Measurements from ENCODE around the gene NUP88.

The NUP88 gene

DNA sequence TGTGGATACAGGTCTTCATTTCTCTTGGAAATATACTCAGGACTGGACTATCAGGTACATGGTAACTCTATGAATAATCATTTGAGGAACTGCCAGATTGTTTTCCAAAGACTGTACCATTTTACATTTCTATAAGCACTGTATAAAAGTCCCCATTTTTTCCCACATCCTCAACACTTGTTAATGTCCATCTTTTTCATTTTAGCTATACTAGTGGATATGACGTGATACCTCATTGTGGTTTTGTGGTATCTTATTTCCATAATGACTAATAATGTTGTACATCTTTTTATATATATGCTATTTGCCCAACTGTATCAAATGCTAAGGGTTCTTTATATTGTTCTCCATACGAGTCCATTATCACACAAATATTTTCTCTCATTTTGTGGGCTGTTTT lies 22.9 kb downstream of the NUP88 start:
- H3K27ac ChIP-seq = no peak overlapping the region
- TF ChIP-seq, protein P1, sequence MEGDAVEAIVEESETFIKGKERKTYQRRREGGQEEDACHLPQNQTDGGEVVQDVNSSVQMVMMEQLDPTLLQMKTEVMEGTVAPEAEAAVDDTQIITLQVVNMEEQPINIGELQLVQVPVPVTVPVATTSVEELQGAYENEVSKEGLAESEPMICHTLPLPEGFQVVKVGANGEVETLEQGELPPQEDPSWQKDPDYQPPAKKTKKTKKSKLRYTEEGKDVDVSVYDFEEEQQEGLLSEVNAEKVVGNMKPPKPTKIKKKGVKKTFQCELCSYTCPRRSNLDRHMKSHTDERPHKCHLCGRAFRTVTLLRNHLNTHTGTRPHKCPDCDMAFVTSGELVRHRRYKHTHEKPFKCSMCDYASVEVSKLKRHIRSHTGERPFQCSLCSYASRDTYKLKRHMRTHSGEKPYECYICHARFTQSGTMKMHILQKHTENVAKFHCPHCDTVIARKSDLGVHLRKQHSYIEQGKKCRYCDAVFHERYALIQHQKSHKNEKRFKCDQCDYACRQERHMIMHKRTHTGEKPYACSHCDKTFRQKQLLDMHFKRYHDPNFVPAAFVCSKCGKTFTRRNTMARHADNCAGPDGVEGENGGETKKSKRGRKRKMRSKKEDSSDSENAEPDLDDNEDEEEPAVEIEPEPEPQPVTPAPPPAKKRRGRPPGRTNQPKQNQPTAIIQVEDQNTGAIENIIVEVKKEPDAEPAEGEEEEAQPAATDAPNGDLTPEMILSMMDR (IDR thresholded peaks at IDR 0.05) = no peak
- no peak for TF ChIP-seq ZFX (IDR thresholded peaks at IDR 0.05; ENCODE audit: borderline replicate concordance)

DNA sequence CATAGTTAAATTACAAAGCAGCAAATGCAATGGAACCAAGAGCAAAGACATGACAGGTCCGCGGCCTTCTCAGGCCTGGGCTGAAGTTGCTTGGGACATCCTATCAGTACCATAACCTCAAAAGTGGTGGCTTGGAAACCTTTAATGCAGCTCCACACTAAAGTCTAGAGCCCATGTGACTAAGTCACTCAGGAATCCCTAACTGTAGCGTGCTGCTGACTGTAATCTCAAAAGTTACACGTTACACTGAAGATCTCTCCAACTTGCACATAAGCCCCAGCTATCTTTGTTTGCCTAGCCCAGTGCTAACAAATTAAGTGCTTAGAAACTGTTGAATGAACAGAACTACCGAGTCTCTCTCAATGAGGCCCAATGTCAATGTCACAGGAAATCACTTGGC lies 27.8 kb downstream of the NUP88 start:
- no peak overlapping the region for H3K27ac ChIP-seq
- TF ChIP-seq, protein P1 (IDR thresholded peaks at IDR 0.05) = no peak
- no peak for TF ChIP-seq ZFX (IDR thresholded peaks at IDR 0.05; ENCODE audit: borderline replicate concordance)

DNA sequence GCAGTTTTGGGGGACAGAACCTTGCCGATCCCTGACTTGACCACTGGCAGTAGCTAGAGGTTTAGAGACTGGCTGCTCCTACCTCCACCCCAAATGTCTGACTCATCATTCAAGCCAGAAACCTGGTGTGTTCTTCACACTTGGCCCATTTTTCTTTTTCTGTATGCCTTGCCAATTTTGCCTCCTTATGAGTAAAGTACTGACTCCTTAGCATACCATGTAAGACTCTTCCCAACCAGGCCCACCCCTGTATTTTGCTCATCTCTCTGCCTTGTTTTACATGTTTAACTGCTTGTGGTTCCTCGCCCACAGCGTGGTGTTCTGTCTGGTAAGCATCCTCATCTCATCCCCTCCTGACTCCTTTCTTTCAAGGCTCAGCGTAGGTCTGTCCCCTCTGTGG lies 37.9 kb downstream of the NUP88 start:
- peak overlapping the region; percentile 32 for H3K27ac ChIP-seq
- TF ChIP-seq, protein P1 (IDR thresholded peaks at IDR 0.05) = no peak
- no peak for TF ChIP-seq ZFX (IDR thresholded peaks at IDR 0.05; ENCODE audit: borderline replicate concordance)

DNA sequence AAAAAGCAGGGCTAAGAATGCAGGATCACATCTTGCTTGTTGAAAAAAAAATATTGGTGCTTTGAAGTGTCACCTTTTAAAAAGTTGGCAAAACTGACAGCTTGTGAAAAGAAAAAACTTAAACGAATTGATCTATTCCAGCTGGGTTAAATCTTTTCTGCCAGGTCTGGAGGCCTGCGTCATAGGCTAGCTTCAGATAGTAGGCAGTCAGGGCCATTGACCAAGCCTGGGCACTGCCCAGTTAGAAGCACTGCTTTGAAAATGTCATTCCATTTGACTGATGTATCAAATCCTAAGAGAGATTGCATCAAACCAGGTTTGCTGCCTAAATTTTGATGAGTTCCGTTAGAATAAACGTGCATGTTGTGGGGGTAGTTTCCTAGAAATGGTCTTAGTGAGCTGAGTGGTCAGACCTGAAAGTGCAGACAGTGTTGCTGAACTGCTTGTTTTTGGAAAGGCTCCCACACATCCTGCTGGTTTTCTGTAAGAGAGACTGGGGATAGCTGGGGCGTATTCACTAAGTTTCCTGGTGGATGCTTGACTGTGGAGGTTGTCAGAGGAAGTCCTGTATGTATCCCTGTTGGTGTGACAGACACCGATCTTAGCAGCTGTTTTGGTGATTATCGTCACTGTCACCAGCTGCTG lies 38.8 kb downstream of the NUP88 start:
- H3K27ac ChIP-seq = peak overlapping the region; percentile 32
- TF ChIP-seq, protein P1 (IDR thresholded peaks at IDR 0.05) = no peak
- TF ChIP-seq ZFX (IDR thresholded peaks at IDR 0.05; ENCODE audit: borderline replicate concordance) = no peak

DNA sequence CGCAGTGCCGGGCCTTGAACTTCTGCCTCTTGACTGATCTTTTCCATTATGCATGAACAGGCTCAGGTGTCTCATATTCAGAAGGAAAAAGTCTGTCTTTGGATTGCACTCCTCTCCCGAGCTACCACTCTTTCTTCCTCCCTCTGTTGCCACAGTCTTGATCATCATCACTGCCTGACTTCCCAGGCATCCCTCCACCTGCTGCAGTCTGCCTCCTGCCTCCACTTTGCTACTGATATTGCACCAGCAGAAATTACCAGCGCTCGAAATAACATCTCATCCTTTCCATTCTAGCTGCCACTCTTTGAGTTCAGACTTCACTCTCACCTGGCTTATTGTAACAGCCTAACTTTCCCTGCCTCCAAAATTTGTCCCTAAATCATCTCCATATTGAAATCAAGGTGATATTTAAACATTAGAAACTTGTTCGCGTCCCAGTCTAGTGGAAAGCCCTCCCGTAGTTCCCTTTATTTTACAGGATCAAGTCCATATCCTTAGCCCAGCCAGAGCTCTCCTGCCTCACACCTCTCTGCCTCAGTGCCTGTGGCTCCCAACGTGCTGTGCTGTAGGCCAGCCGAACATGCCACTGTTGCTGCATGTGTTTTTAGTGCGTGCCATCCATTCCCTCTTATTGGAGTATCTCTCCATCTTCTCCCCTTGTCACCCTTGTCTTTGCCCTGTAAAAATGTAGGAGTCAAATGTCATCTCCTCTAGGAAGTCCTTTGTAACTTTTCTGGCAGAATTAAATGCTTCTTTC lies 39.9 kb downstream of the NUP88 start:
- TF ChIP-seq, protein P1 (IDR thresholded peaks at IDR 0.05) = no peak
- no peak for TF ChIP-seq ZFX (IDR thresholded peaks at IDR 0.05; ENCODE audit: borderline replicate concordance)
- H3K27ac ChIP-seq = peak overlapping the region; percentile 32

DNA sequence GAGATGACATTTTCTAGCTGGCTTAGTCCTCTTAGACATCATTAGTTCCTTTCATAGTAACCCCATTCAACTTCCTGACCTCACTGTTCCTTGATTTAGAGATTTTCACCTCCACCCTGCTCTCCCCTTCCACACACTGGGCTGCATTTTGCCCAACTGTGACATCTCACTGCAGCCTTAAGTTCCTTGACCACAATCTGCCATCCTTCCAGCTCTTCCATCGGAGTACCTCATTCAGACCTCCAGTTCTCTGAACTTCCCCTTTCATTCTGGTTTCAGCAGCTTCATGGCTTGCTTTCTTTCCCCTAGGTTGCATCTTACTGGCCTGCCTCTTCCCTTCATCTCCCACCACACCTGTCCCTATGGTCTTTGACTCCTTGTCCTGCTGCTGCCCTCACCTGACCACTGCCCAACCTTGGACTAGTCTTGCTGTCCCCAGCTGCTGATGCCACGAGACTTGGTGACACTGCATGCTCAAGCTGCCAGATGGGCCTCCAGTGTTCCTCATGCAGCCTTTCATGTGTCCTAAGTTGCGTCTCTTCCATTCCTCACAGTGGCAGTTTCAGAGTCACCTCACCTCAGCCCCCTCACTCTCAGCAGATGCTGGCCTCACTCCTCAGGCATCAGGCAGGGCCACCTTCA lies 40.8 kb downstream of the NUP88 start:
- H3K27ac ChIP-seq = no peak overlapping the region
- TF ChIP-seq, protein P1 (IDR thresholded peaks at IDR 0.05) = no peak
- no peak for TF ChIP-seq ZFX (IDR thresholded peaks at IDR 0.05; ENCODE audit: borderline replicate concordance)

DNA sequence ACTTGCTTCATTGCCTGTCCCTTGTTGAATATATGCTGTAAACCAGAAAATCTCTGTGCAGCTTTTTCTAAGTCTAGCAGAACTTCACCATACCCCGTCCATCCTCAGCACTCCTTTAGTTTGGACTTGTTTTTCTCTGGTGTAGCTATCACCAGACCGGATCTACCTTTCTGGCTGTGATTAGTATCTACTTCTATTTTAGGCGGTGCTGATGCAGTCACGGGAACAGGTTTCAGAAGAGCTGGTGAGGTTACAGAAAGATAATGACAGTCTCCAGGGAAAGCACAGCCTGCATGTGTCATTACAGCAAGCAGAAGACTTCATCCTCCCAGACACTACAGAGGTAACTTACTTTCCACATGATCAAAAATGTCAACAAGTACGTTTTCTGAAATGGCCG lies 46.4 kb downstream of the NUP88 start:
- TF ChIP-seq, protein P1 (IDR thresholded peaks at IDR 0.05) = no peak
- TF ChIP-seq ZFX (IDR thresholded peaks at IDR 0.05; ENCODE audit: borderline replicate concordance) = no peak
- no peak overlapping the region; the same call in 1 of the 2 replicates for H3K27ac ChIP-seq

Data from 22Rv1 (cell line).